ENCODE data around the gene NFATC2.

Gene NFATC2

DNA sequence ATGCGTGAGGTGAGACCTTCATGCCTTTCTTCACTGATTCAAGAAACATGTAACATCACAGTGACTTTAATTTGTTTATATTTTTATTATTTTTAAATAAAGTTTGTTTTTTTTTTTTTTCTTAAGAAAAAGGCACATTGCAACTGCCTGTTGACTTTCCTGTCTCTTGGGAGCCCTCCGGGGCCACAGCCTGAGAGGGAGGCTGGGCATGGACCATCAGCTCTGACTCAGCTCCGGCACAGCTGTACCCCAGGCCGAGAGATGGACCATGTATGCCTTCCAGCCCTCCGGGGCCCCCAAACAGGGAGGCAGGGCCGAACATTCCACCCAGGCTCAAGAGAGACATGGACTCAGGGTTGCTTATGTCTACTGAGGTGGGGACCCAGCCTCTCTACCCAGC lies 99.9 kb downstream of the NFATC2 start:
- H3K4me1 ChIP-seq (ENCODE audit: insufficient read depth, low read length, poor library complexity, severe bottlenecking) = peaks cover 1% of the 10 kb centered on the region
- TF ChIP-seq EZH2phosphoT487 (IDR thresholded peaks at IDR 0.05; ENCODE audit: borderline replicate concordance) = no peak
- TF ChIP-seq, protein P1, sequence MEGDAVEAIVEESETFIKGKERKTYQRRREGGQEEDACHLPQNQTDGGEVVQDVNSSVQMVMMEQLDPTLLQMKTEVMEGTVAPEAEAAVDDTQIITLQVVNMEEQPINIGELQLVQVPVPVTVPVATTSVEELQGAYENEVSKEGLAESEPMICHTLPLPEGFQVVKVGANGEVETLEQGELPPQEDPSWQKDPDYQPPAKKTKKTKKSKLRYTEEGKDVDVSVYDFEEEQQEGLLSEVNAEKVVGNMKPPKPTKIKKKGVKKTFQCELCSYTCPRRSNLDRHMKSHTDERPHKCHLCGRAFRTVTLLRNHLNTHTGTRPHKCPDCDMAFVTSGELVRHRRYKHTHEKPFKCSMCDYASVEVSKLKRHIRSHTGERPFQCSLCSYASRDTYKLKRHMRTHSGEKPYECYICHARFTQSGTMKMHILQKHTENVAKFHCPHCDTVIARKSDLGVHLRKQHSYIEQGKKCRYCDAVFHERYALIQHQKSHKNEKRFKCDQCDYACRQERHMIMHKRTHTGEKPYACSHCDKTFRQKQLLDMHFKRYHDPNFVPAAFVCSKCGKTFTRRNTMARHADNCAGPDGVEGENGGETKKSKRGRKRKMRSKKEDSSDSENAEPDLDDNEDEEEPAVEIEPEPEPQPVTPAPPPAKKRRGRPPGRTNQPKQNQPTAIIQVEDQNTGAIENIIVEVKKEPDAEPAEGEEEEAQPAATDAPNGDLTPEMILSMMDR (conservative IDR thresholded peaks at IDR 0.05; ENCODE audit: low read length) = no peak
- H3K9ac ChIP-seq (ENCODE audit: low read depth, low read length, poor library complexity, severe bottlenecking) = no peak overlapping the region

DNA sequence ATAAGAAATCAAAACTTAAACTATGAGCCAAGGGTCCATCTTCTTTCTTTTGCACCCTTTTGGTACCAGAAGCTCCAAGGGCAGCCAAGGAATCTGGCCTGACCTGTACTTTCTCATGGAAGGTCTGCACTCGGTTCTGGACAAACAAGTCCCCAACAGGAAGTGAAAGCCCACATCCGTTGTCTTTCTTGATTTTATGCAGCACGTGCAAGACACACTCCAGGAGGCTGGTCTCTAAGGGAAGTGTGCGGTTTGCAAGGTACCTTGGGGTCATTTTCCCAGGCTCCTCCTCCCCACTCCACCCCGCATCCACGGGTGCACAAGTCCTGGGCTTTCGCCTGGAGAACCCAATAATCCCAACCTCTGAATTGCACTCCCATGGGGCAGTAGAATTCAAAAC lies 101.9 kb downstream of the NFATC2 start:
- Histone ChIP-seq H3K79me2 (ENCODE audit: insufficient read depth, low read length) (no peaks in the 10 kb centered on the region; the same call in 1 of the 2 replicates), H3K4me1 (ENCODE audit: insufficient read depth, low read length, poor library complexity, severe bottlenecking) (peaks cover 9% of the 10 kb centered on the region), H3K36me3 (ENCODE audit: insufficient read depth, low read length) (peaks cover 37% of the 10 kb centered on the region), H4K20me1 (ENCODE audit: insufficient read depth, low read length, poor library complexity, severe bottlenecking) (no peaks in the 10 kb centered on the region), H2AFZ (ENCODE audit: low read length) (no peak overlapping the region), H3K9me3 (ENCODE audit: insufficient read depth, low read depth, low read length) (no peaks in the 10 kb centered on the region), H3K4me2 (ENCODE audit: low read depth, low read length, poor library complexity, severe bottlenecking) (no peak overlapping the region), H3K9me2 (replicated peaks; ENCODE audit: low read depth, low read length) (no peaks in the 10 kb centered on the region), H3F3A (ENCODE audit: low read depth) (no peaks in the 10 kb centered on the region), H3K9ac (ENCODE audit: low read depth, low read length, poor library complexity, severe bottlenecking) (no peak overlapping the region), H3K4me3 (ENCODE audit: low read length, poor library complexity, severe bottlenecking) (no peak overlapping the region), H3K27me3 (ENCODE audit: insufficient read depth, low read length, poor library complexity, severe bottlenecking) (no peaks in the 10 kb centered on the region)
- no peak for TF ChIP-seq EZH2phosphoT487 (IDR thresholded peaks at IDR 0.05; ENCODE audit: borderline replicate concordance)
- TF ChIP-seq, protein P1 (conservative IDR thresholded peaks at IDR 0.05; ENCODE audit: low read length) = no peak

More for the DNA sequence above, 99.9 kb downstream of the NFATC2 start:
- H3K9me2 ChIP-seq (replicated peaks; ENCODE audit: low read depth, low read length) = no peaks in the 10 kb centered on the region
- H3K4me3 ChIP-seq (ENCODE audit: low read length, poor library complexity, severe bottlenecking) = no peak overlapping the region
- H4K20me1 ChIP-seq (ENCODE audit: insufficient read depth, low read length, poor library complexity, severe bottlenecking) = no peaks in the 10 kb centered on the region
- H3K79me2 ChIP-seq (ENCODE audit: insufficient read depth, low read length) = no peaks in the 10 kb centered on the region; the same call in 1 of the 2 replicates
- H3K27me3 ChIP-seq (ENCODE audit: insufficient read depth, low read length, poor library complexity, severe bottlenecking) = no peaks in the 10 kb centered on the region
- H3K36me3 ChIP-seq (ENCODE audit: insufficient read depth, low read length) = peaks cover 48% of the 10 kb centered on the region
- H3F3A ChIP-seq (ENCODE audit: low read depth) = no peaks in the 10 kb centered on the region
- no peak overlapping the region for H3K4me2 ChIP-seq (ENCODE audit: low read depth, low read length, poor library complexity, severe bottlenecking)
- H2AFZ ChIP-seq (ENCODE audit: low read length) = no peak overlapping the region
- no peaks in the 10 kb centered on the region for H3K9me3 ChIP-seq (ENCODE audit: insufficient read depth, low read depth, low read length)

DNA sequence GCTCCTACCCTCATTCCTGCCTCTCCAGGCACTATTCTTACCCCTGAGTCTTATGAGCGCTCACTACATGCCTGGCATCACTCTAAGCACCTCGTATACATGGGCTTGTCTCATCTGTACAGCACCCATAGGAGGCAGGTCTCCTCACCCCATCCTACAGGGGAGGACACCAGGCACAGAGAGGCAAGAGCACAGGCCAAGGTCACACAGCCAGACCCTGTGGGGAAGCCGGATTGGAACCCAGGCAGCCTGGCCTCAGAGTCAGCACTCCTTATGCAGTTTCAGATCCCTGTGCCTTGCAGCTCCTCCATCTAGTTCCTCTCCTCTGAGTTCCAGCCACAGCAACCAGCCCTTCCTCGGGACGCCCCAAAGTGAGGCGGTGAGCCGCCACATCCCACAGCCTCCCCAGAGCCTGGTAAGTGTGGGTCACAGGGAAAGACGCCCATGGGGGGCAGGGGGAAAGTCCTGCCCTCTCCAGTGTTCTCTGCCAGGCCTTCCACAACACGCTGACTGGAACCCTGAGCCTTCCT lies 103.3 kb downstream of the NFATC2 start:
- peaks cover 9% of the 10 kb centered on the region for H3K4me1 ChIP-seq (ENCODE audit: insufficient read depth, low read length, poor library complexity, severe bottlenecking)
- peaks cover 51% of the 10 kb centered on the region for H3K36me3 ChIP-seq (ENCODE audit: insufficient read depth, low read length)
- H2AFZ ChIP-seq (ENCODE audit: low read length) = no peak overlapping the region
- H3K79me2 ChIP-seq (ENCODE audit: insufficient read depth, low read length) = no peaks in the 10 kb centered on the region
- no peak overlapping the region for H3K4me3 ChIP-seq (ENCODE audit: low read length, poor library complexity, severe bottlenecking)
- TF ChIP-seq, protein P1 (conservative IDR thresholded peaks at IDR 0.05; ENCODE audit: low read length) = no peak
- TF ChIP-seq EZH2phosphoT487 (IDR thresholded peaks at IDR 0.05; ENCODE audit: borderline replicate concordance) = no peak
- H4K20me1 ChIP-seq (ENCODE audit: insufficient read depth, low read length, poor library complexity, severe bottlenecking) = no peaks in the 10 kb centered on the region
- H3K27me3 ChIP-seq (ENCODE audit: insufficient read depth, low read length, poor library complexity, severe bottlenecking) = no peaks in the 10 kb centered on the region
- H3K9ac ChIP-seq (ENCODE audit: low read depth, low read length, poor library complexity, severe bottlenecking) = no peak overlapping the region
- no peak overlapping the region for H3K4me2 ChIP-seq (ENCODE audit: low read depth, low read length, poor library complexity, severe bottlenecking)
- H3K9me2 ChIP-seq (replicated peaks; ENCODE audit: low read depth, low read length) = no peaks in the 10 kb centered on the region
- H3F3A ChIP-seq (ENCODE audit: low read depth) = no peaks in the 10 kb centered on the region
- H3K9me3 ChIP-seq (ENCODE audit: insufficient read depth, low read depth, low read length) = no peaks in the 10 kb centered on the region
